ENCODE measurements around the gene AGBL5. TPM values are rescaled to one million over a fixed set of nuclear protein-coding genes. Genes with fewer than 3 reads are reported as not detected.
"Not testable (repeated sequence)": the region's sequence is repeated elsewhere in the genome, so short reads cannot be mapped to it uniquely, and the experiment has no call there.

Gene AGBL5
- total RNA-seq, 1 donor, result 35.0 TPM

- DNase-seq (ENCODE audit: low read depth), result peak; percentile 73
- no peak for TF ChIP-seq CTCF (IDR thresholded peaks at IDR 0.05; ENCODE audit: insufficient read depth, low read depth, low read length)
- H3K4me3 ChIP-seq (ENCODE audit: low read depth, low read length), result no peak overlapping the region
Observed at GRCh38 chr2:27074738-27075565, 23.5 kb downstream of the AGBL5 start.

- not testable (repeated sequence) for DNase-seq (ENCODE audit: low read depth); H3K4me3 ChIP-seq (ENCODE audit: low read depth, low read length)
Observed at GRCh38 chr2:27075566-27075871, 24.1 kb downstream of the AGBL5 start.

GRCh38 chr2:27076323-27076722 is 24.9 kb downstream of the AGBL5 start:
- no peak for DNase-seq (ENCODE audit: low read depth)
- no peak for TF ChIP-seq CTCF (IDR thresholded peaks at IDR 0.05; ENCODE audit: insufficient read depth, low read depth, low read length)
- H3K4me3 ChIP-seq (ENCODE audit: low read depth, low read length), result no peak overlapping the region

GRCh38 chr2:27077231-27077630 is 25.8 kb downstream of the AGBL5 start:
- no peak for TF ChIP-seq CTCF (IDR thresholded peaks at IDR 0.05; ENCODE audit: insufficient read depth, low read depth, low read length)
- no peak overlapping the region for H3K4me3 ChIP-seq (ENCODE audit: low read depth, low read length)
- no peak for DNase-seq (ENCODE audit: low read depth)

GRCh38 chr2:27078267-27079194 is 27.1 kb downstream of the AGBL5 start, which contains the start of gene EMILIN1:
TSS of gene EMILIN1 (plus strand) at chr2:27078615. CDS start at chr2:27079066, 451 bp downstream.
- DNase-seq (ENCODE audit: low read depth), result peak; percentile 98

GRCh38 chr2:27079233-27080139 is 28.0 kb downstream of the AGBL5 start:
- peak overlapping the region; percentile 94 for H3K4me3 ChIP-seq (ENCODE audit: low read depth, low read length)
- TF ChIP-seq CTCF (IDR thresholded peaks at IDR 0.05; ENCODE audit: insufficient read depth, low read depth, low read length), result no peak
- DNase-seq (ENCODE audit: low read depth), result no peak

More at GRCh38 chr2:27078267-27079194, 27.1 kb downstream of the AGBL5 start, which contains the start of gene EMILIN1:
- peak; percentile 9 for TF ChIP-seq CTCF (IDR thresholded peaks at IDR 0.05; ENCODE audit: insufficient read depth, low read depth, low read length)
- H3K4me3 ChIP-seq (ENCODE audit: low read depth, low read length), result peak within 1 kb of the TSS; percentile 94

All from fibroblast of villous mesenchyme (primary cell).